Skeletal muscle cell (primary cell): ENCODE results near the gene SLC6A20.
"Not testable (repeated sequence)": the region's sequence is repeated elsewhere in the genome, so short reads cannot be mapped to it uniquely, and the experiment has no call there.

Source experiments
- DNase-seq: peaks from one replicate; pipeline ENCODE4 v3.0.0-alpha.2; 2010; ENCODE audit warnings: low read depth
- H3K4me3 ChIP-seq: 2 replicates; pipeline ENCODE4 v1.5.1; 2011; ENCODE audit warnings: low read depth, mild to moderate bottlenecking, control low read depth, low read length, moderate library complexity

SLC6A20 gene

DNA sequence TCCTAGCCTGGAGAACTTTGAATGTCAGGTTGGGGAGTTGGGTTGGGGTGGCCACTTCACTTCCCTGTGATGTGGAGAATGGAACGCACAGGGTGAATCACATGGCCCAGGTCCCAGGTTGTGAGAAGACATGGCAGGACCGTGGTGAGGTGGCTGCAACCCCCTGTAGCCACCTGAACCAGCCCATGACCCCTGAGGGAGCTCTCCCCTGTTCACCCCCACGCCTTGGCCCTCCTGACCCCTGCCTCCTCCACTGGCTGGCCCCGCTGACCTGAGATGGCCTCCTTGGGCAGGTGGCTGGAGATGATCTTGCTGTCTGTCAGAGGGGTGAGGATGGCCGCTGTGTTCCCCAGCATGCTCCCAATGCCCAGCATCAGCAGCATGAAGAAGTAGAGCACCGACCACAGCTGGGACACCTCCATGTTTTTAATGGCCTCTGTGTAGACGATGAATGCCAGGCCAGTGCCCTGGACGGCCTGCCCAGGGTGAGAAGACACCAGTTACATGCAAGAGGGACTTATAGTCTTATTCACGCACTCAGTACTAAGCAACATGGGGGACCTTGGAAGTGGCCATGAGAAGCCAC lies 31.0 kb downstream of the SLC6A20 start:
- no peak for DNase-seq
- no peak overlapping the region for H3K4me3 ChIP-seq

DNA sequence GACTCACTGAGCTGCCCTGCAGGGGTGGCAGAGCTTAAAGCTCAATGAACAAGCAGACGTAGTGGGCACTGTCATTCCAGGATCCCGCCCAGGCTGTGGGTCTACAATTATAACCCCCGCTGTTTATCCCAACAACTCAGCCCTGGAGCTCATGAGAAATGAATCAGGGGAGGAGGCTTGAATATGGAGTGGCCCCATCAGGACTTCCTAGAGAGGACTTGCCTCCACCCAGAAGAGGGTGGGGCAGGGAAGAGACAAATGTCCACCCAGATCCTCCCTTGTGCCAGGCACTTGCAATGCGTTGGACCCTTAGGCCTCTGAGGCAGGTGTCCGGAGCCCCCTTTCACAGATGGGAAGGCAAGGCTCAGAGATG lies 33.0 kb downstream of the SLC6A20 start:
- H3K4me3 ChIP-seq, result no peak overlapping the region
- DNase-seq, result no peak

DNA sequence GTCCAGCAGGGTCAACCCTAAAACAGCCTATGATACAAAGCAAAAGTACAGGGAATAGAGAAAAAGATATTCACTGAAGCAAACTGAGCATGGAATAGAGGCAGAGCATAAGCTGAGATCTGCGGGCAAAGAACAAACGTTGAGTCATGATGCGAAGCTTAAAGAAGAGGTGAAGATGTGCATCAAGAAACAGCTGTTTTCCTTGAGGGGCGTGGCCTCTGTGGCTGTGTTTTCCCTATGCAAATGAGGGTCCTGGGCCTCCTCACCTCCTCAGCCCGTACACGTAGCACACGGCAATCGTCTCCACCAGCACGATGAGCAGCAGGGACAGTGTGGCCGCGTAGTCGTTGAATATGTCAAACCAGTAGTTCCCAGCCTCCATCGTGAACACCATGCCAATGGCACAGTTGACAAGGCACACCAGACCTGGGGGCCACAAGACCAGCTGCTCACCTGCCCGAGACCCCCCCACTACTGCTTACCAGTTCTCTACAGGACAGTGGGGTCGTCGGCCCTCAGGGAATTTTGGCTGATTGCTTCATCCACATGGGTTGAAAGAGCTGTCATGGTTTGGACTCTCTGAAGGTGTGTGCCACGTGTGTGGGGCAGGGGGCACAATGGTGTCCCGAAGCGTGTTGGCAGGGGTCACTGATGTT lies 33.6 kb downstream of the SLC6A20 start:
- no peak for DNase-seq
- H3K4me3 ChIP-seq, result no peak overlapping the region

- no peak overlapping the region for H3K4me3 ChIP-seq
- DNase-seq, result no peak
Measured at GRCh38 chr3:45761831-45762230, 34.5 kb downstream of the SLC6A20 start.

DNA sequence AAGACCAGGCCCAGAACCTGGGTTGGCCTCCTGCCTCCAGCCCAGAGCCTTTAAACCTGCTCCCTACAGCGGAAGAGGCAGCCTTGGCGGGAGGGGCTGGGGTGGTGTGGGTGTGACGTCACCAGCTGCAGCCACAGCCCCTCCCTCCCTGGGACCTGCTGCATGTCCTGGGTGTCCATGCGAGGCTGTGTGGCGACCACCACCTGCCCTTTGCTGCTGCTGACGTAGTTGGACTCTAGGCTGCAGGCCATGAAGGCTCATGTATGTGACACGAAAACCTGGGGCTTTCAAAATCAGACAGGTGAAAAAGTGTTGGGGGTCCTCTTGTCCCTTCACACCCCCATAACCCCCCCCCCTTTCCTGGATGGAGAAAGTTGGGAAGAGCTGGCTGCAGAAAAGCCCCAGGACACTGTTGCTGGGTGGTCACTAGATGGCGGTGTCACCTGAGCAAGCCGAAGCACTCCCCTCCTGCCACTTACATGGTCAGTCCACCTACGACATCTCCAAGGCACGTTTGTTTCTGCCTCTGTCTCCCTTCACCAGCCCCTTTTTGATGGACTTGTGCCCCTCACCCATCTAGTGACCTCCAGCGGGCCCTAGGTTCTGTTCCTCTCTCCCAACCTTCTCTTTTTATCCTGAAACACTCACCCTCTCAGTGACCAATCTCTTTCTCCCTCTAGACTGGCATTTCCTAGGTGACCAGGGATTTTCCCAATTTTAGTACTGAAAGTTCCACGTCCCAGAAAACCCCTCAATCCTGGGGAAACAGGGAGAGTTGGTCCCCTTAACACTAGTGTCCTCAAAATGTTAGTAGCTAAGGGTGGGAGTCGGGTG lies 35.2 kb downstream of the SLC6A20 start:
- no peak overlapping the region for H3K4me3 ChIP-seq
- peak; percentile 20 for DNase-seq

GRCh38 chr3:45759851-45760250 lies 36.5 kb downstream of the SLC6A20 start:
- H3K4me3 ChIP-seq, result no peak overlapping the region
- no peak for DNase-seq

- no peak overlapping the region for H3K4me3 ChIP-seq
- DNase-seq, result no peak
Measured at GRCh38 chr3:45758871-45759270, 37.5 kb downstream of the SLC6A20 start.

DNA sequence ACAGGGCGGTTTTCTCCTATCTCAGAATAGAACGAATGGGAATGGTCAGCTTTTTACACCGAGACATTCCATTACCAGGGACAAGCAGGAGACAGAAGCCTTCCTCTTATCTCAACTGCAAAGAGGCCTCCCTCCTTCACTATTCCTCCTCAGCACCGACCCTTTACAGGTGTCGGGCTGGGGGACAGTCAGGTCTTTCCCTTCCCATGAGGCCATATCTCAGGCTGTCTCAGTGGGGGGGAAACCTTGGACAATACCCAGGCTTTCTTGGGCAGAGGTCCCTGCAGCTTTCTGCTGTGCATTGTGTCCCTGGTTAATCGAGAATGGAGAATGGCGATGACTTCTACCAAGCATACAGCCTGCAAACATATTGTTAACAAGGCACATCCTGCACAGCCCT lies 39.2 kb downstream of the SLC6A20 start:
- DNase-seq, H3K4me3 ChIP-seq: not testable (repeated sequence)

GRCh38 chr3:45756055-45756454 lies 40.3 kb downstream of the SLC6A20 start:
- no peak for DNase-seq
- no peak overlapping the region for H3K4me3 ChIP-seq

- H3K4me3 ChIP-seq, result no peak overlapping the region
- no peak for DNase-seq
Measured at GRCh38 chr3:45754461-45754860, 41.9 kb downstream of the SLC6A20 start.

DNA sequence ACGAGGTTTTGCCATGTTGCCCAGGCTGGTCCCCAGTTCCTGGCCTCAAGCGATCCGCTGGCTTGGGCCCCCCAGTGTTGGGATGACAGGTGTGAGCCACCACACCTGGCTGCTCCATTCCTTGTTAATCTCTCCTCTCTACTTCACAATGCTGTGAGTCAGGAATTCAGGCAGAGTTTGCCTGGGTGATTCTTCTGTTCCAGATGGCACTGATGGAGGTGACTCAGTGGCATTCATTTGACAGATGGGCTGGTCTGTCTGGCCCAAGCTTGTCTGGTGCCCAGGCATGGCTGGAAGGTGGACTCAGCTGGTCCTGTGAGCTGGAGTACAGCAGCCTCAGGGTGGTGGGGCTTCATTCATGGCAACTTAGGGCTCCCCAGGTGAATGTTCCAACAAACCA lies 43.2 kb downstream of the SLC6A20 start:
- no peak for DNase-seq
- no peak overlapping the region for H3K4me3 ChIP-seq

- no peak overlapping the region for H3K4me3 ChIP-seq
- peak; percentile 4 for DNase-seq
Measured at GRCh38 chr3:45751537-45752242, 44.6 kb downstream of the SLC6A20 start.

DNA sequence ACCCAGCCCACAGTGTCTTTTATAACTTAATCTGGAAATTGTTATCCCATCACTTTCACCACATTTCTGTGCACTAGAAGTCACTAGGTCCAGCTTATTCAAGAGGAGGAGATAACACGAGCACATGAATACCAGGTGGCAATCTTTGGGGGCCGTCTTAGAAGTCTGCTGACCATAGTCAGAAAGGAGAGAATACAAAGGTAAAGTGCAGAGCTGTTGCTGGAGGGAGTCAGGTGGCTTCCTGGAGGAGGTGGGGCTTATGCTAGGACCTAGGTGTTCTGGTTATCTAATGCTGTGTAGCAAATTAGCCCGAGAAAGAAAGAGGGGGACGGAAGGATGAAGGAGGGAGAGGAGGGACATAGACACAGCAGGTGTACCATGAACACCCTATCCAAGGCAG lies 46.5 kb downstream of the SLC6A20 start:
- DNase-seq, result no peak
- no peak overlapping the region for H3K4me3 ChIP-seq

- H3K4me3 ChIP-seq, DNase-seq: not testable (repeated sequence)
Measured at GRCh38 chr3:45749036-45749600, 47.2 kb downstream of the SLC6A20 start.

- H3K4me3 ChIP-seq, result no peak overlapping the region
- DNase-seq, result peak; percentile 4
Measured at GRCh38 chr3:45748068-45748467, 48.3 kb downstream of the SLC6A20 start.

DNA sequence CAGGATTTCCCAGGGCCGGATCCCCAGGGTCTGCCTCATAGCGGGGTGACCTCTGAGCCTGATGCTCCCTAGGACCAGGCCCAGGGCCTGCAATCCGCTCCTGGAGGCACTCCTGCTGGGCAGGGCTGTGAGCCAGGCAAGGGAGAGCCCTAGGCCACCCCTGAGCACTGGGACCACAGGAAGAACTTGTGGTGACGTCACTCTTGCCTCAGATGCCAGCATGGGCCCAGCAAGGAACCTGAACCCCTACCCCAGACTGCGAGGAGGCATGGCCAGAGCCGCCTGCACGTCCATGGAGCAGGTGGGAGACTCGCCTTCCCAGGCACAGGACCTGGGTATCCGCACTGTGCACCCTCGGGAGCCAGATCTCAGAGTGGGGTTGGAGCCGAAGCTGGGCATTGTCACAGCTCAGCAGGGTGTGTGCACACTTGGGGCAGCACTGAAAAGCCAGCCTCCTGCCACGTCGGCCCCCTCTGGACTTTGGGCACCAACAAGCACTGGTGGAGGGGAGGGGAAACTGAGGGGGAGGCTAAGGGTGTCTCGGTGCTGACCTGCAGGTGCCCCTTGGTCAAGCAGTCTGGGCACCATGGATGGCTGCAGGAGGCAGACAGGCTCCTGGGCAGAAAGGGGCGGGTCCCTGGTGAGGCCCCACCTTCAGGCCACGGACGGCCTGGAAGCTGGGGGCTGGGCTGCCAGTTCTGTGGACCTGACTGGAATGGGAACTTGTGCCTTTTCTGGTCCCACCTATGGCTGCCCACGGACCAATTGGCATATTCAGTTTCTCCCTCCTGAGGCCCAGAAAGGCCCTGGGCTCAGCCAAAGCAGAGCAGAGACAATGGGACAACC lies 49.3 kb downstream of the SLC6A20 start:
- DNase-seq, result no peak
- H3K4me3 ChIP-seq, result no peak overlapping the region

DNA sequence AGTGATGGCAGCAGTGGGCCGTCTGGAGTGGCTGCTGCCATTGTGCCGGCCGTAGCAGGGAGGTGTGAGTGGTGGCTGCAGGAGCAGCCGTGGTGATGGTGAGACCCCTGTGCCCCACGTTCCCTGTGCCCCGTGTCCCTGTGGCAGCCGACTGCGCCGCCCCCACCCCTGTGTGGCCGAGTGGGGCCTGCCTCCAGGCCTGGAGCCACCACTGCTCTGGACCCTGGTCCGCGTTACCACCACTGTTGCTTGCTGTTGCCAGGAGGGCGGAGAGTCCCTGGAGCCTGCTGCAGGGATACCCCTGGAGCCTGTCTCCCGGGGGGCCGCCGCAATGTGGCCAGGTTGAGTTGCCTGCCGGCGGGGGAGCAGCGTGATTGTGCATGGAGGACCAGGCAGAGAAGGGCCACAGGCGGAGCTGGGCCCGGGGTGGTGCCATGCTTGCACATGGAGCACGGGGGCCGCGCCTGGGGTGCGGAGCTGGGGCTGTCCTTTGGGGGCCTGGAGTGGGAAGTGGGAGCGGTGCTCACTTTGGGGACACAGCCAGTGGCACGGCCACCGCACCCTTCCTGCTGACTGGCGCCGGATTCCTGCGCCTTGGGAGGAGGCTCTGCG lies 50.1 kb downstream of the SLC6A20 start:
- no peak overlapping the region for H3K4me3 ChIP-seq
- DNase-seq, result no peak

GRCh38 chr3:45742461-45743089 lies 53.8 kb downstream of the SLC6A20 start:
- DNase-seq, result no peak
- no peak overlapping the region for H3K4me3 ChIP-seq
